HepG2 (cell line): ENCODE data around the gene ASCL2. TPM values are rescaled to one million over a fixed set of nuclear protein-coding genes. Genes with fewer than 3 reads are reported as not detected.

Experiments
- ATAC-seq: fragments of 200-7000 bp; cut with Tn5 transposase; 3 replicates; pipeline ENCODE4 v1.9.1; 2020; ENCODE audit warnings: mild to moderate bottlenecking, moderate library complexity
- BruUV-seq: library from RNA; stranded (reverse); fragments of 400-500 nt; replicated peaks from 2 replicates; lab custom pipeline; 2021; lab: Mats Ljungman, UMichigan
- CTCF ChIA-PET: fragments of 300-600 bp; formaldehyde crosslinking; extraction: SDS; loops from one replicate; lab custom pipeline; 2021; ENCODE audit warnings: low total read pairs, inconsistent platforms, low intra/inter-chr PET ratio; lab: Yijun Ruan, JAX
- POLR2A ChIA-PET: fragments of 350-600 bp; sonication (Branson Sonifier 250); formaldehyde crosslinking; loops from one replicate; lab custom pipeline; 2020; ENCODE audit warnings: antibody characterized with exemption, inconsistent platforms; lab: Yijun Ruan, JAX
- DNase-seq: peaks from one replicate; pipeline ENCODE4 v3.0.0-alpha.2; 2015; ENCODE audit warnings: low spot score
- FAIRE-seq: peaks from 3 replicates; lab custom pipeline; 2011; peaks lifted over from hg19 to GRCh38; lab: Jason Lieb, UNC
- H2AFZ ChIP-seq: one replicate; pipeline ENCODE4 v1.6.1; 2011; ENCODE audit warnings: low read length, inconsistent platforms
- H3K27ac ChIP-seq: fragments of 300-600 bp; 3 replicates; pipeline ENCODE4 v1.8.0; 2011; ENCODE audit warnings: mixed run types, mild to moderate bottlenecking, mixed read lengths, low read length, inconsistent platforms; ENCODE audit not compliant: insufficient read depth; ENCODE audit errors: extremely low read length
- H3K27me3 ChIP-seq, 2 experiments: fragments of 200-600 bp in 1 of 2; 2 replicates in 1 of 2; 3 replicates in 1 of 2; pipeline versions ENCODE4 v1.6.0 to v1.8.0; 2011; ENCODE audit warnings: low read length in 2 of 2, mild to moderate bottlenecking in 2 of 2, moderate library complexity in 2 of 2, inconsistent platforms in 1 of 2; ENCODE audit not compliant: insufficient read depth in 2 of 2, control insufficient read depth in 1 of 2
- H3K36me3 ChIP-seq, 2 experiments: fragments of 200-600 bp in 1 of 2; replicated peaks in 1 of 2; 2 replicates in 1 of 2; 3 replicates in 1 of 2; pipeline versions ENCODE4 v1.5.1 to v1.8.0; 2011; ENCODE audit warnings: low read length in 2 of 2, inconsistent platforms in 1 of 2; ENCODE audit not compliant: insufficient read depth in 2 of 2, control insufficient read depth in 1 of 2
- H3K4me1 ChIP-seq: 2 replicates; pipeline ENCODE4 v1.5.1; 2012; ENCODE audit warnings: low read length, inconsistent platforms; ENCODE audit not compliant: insufficient read depth
- H3K4me2 ChIP-seq: 2 replicates; pipeline ENCODE4 v1.6.0; 2011; ENCODE audit warnings: low read depth, low read length, inconsistent platforms
- H3K4me3 ChIP-seq, 3 experiments: fragments of 200-600 bp in 1 of 3; sonication (generic), shearing (Covaris generic) in 1 of 3; replicated peaks in 1 of 3; 2 replicates each; pipeline ENCODE4 v1.5.1; 2011 to 2016; ENCODE audit warnings: low read length in 3 of 3, inconsistent platforms in 2 of 3, low read depth in 2 of 3, mild to moderate bottlenecking in 2 of 3, control low read depth in 1 of 3, mixed read lengths in 1 of 3; ENCODE audit not compliant: insufficient read depth in 1 of 3
- H3K79me2 ChIP-seq: one replicate; pipeline ENCODE4 v1.6.1; 2011; ENCODE audit warnings: low read length, inconsistent platforms; ENCODE audit not compliant: insufficient read depth
- H3K9ac ChIP-seq: 2 replicates; pipeline ENCODE4 v1.6.0; 2011; ENCODE audit warnings: mild to moderate bottlenecking, low read depth, low read length, inconsistent platforms; ENCODE audit not compliant: insufficient read depth
- H3K9me3 ChIP-seq: 2 replicates; pipeline ENCODE4 v1.5.1; 2012; ENCODE audit warnings: mild to moderate bottlenecking, low read length
- H4K20me1 ChIP-seq: 2 replicates; pipeline ENCODE4 v1.6.0; 2011; ENCODE audit warnings: inconsistent platforms, mild to moderate bottlenecking, low read length, moderate library complexity; ENCODE audit not compliant: insufficient read depth
- BCL6 ChIP-seq: IDR thresholded peaks from 2 replicates; pipeline ENCODE4 v1.6.1; 2016; ENCODE audit warnings: missing genetic modification reagents, missing compliant biosample characterization
- NRL ChIP-seq: sonication (generic); formaldehyde crosslinking; IDR thresholded peaks from 2 replicates; pipeline ENCODE4 v1.5.0; 2020; ENCODE audit warnings: missing genetic modification reagents, mild to moderate bottlenecking, moderate library complexity, borderline replicate concordance
- ZBTB33 ChIP-seq: sonication (generic); formaldehyde crosslinking; IDR thresholded peaks from 2 replicates; pipeline ENCODE4 v1.4.0; 2020; ENCODE audit warnings: missing genetic modification reagents
- ZNF136 ChIP-seq: sonication (generic); formaldehyde crosslinking; IDR thresholded peaks from 2 replicates; pipeline ENCODE4 v1.8.1; 2022; ENCODE audit warnings: low read depth, mild to moderate bottlenecking, moderate library complexity, missing genetic modification reagents
- ZNF274 ChIP-seq: sonication (generic); formaldehyde crosslinking; IDR thresholded peaks from 2 replicates; pipeline ENCODE4 v1.5.1; 2020; ENCODE audit warnings: mild to moderate bottlenecking, missing genetic modification reagents
- ZNF546 ChIP-seq: sonication (generic); formaldehyde crosslinking; conservative IDR thresholded peaks from 2 replicates; pipeline ENCODE4 v1.8.1; 2023; ENCODE audit warnings: mild to moderate bottlenecking, missing genetic modification reagents
- ZNF720 ChIP-seq: sonication (generic); formaldehyde crosslinking; IDR thresholded peaks from 2 replicates; pipeline ENCODE4 v1.4.0; 2020; ENCODE audit warnings: missing genetic modification reagents
- ZUFSP ChIP-seq: sonication (generic); formaldehyde crosslinking; IDR thresholded peaks from 2 replicates; pipeline ENCODE4 v1.9.0; 2021; ENCODE audit warnings: missing genetic modification reagents, mild to moderate bottlenecking, borderline replicate concordance
- WGBS: methylation state at CpG from one replicate; pipeline ENCODE4 v1.1.6; 2017; ENCODE audit warnings: low lambda C conversion rate; 5-methylcytosine and 5-hydroxymethylcytosine counted together
- in situ Hi-C: cut with HindIII; loops from 2 replicates; pipeline ENCODE4 v1.10.0; 2017; ENCODE audit warnings: low pct_unique_long_range_greater_than_20kb; ENCODE audit not compliant: extremely low pct_ligation_motif_present
- intact Hi-C: fragments of 100-400 bp; cut with micrococcal nuclease; formaldehyde crosslinking; loops from one replicate; pipeline ENCODE4 v1.10.0; 2022; ENCODE audit not compliant: unreplicated experiment
- polyA plus RNA-seq, 8 experiments: library from polyadenylated mRNA; depleted of rRNA in 3 of 8; stranded (reverse) in 7 of 8; unstranded in 1 of 8; fragments of >200 nt; fragmentation: Illumina TruSeq in 4 of 8; extraction: Trizol in 4 of 8; gene quantifications; 2 replicates each; pipeline versions ENCODE4 v1.2.1 to v1.2.3, GENCODE V29; 2011 to 2016; ENCODE audit warnings: low read depth in 4 of 8, missing spikeins in 1 of 8, mixed read lengths in 1 of 8; ENCODE audit not compliant: insufficient read depth in 1 of 8
- total RNA-seq, 5 experiments: library from RNA; depleted of rRNA; stranded (reverse); fragments of >200 nt; fragmentation: Illumina TruSeq; extraction: Trizol; gene quantifications; 2 replicates each; pipeline ENCODE4 v1.2.3, GENCODE V29; 2016; ENCODE audit warnings: low read depth in 1 of 5
- TF ChIP-seq, protein P1 (sequence below): sonication (generic); formaldehyde crosslinking; IDR thresholded peaks from 2 replicates; pipeline ENCODE4 v1.5.1; 2020; ENCODE audit warnings: mild to moderate bottlenecking, missing genetic modification reagents, borderline replicate concordance
- TF ChIP-seq, protein P2 (sequence below): IDR thresholded peaks from 2 replicates; pipeline ENCODE4 v1.6.1; 2018; ENCODE audit warnings: missing genetic modification reagents, mild to moderate bottlenecking, missing compliant biosample characterization
- TF ChIP-seq, protein P3 (sequence below): sonication (generic); formaldehyde crosslinking; IDR thresholded peaks from 2 replicates; pipeline ENCODE4 v1.5.1; 2020; ENCODE audit warnings: mild to moderate bottlenecking, missing genetic modification reagents

Gene ASCL2
- total and polyA plus RNA-seq, 2 of the 13 experiments (the other 11 are each of a cell fraction or from before 2014, with no cell fraction given), result 0.07 TPM; not detected in 1

DNA sequence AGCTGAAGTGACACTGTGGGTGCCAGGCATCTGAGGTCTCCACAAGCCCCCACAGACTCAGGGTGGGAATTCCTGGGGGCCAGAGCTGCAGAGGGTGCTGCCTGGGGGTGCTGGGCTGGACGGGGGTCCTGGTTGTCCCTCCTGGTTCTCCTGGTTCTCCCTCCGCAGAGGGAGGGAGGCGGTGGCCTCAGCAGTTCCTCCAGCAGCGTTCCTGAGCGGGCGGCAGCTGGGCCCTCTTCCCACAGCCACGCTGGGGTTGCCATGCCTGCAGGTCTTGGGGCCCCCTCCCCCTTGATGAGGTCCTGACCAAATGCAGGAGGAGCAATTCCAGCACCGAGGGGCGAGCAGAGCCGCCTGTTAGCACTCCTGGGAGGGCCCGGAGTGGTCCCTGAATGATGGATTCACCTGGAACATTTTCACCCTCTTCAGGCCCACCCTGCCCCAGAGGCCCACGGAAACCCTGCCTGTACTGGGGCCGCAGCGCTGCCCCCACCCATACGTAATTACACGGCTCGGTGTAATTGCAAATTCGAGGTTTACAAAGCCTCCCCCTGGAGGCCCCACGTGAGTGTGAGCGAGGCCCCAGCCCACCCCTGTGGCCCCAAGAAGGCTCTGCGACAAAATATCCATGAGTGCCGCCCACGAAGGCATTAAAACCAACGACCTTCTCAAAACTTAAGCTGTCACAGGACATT lies 30.7 kb upstream of the ASCL2 start (continued):
- TF ChIP-seq, protein P1, sequence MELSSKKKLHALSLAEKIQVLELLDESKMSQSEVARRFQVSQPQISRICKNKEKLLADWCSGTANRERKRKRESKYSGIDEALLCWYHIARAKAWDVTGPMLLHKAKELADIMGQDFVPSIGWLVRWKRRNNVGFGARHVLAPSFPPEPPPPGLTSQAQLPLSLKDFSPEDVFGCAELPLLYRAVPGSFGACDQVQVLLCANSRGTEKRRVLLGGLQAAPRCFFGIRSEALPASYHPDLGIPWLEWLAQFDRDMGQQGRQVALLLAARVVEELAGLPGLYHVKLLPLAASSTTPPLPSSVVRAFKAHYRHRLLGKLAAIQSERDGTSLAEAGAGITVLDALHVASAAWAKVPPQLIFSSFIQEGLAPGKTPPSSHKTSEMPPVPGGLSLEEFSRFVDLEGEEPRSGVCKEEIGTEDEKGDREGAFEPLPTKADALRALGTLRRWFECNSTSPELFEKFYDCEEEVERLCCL (CRISPR knock-in tag), result no peak
- no peak for TF ChIP-seq NRL (CRISPR knock-in tag)
- no peak for TF ChIP-seq ZNF136 (CRISPR knock-in tag)

- Histone ChIP-seq H3K79me2 (no peaks in the 10 kb centered on the region), H3K9ac (no peak overlapping the region), H3K4me1 (peaks cover 31% of the 10 kb centered on the region), H2AFZ (no peak overlapping the region), H3K27me3 (peaks cover 2 to 20% of the 10 kb centered on the region in 2 experiments; a peak in 2 of 5 replicates), H4K20me1 (no peaks in the 10 kb centered on the region), H3K27ac (no peak overlapping the region), H3K36me3 (no peaks in the 10 kb centered on the region), H3K9me3 (no peaks in the 10 kb centered on the region), H3K4me2 (no peak overlapping the region), H3K4me3 (no peak overlapping the region)
- WGBS, result 67% methylated on average over 1 of the region's 19 CpGs
- FAIRE-seq (no peak), DNase-seq (no peak), ATAC-seq (no peak)
- CTCF ChIA-PET, result interaction anchor here (3.6 kb wide), 1 partner anchor 103 kb away, joined by 72 read pairs; no protein-coding TSS in a partner anchor
- in situ Hi-C loops, result no loop called here
- intact Hi-C loops, result no loop called here
- BruUV-seq, result no TSS peak
- POLR2A ChIA-PET, result no interaction called here
- TF ChIP-seq, protein P2, sequence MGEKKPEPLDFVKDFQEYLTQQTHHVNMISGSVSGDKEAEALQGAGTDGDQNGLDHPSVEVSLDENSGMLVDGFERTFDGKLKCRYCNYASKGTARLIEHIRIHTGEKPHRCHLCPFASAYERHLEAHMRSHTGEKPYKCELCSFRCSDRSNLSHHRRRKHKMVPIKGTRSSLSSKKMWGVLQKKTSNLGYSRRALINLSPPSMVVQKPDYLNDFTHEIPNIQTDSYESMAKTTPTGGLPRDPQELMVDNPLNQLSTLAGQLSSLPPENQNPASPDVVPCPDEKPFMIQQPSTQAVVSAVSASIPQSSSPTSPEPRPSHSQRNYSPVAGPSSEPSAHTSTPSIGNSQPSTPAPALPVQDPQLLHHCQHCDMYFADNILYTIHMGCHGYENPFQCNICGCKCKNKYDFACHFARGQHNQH, result no peak
- TF ChIP-seq ZNF546 (CRISPR knock-in tag), result no peak
- no peak for TF ChIP-seq ZBTB33
- no peak for TF ChIP-seq ZNF720
- TF ChIP-seq ZUFSP (CRISPR knock-in tag), result no peak
- TF ChIP-seq BCL6 (CRISPR knock-in tag), result no peak
- no peak for TF ChIP-seq ZNF274 (CRISPR knock-in tag)
- TF ChIP-seq, protein P3, sequence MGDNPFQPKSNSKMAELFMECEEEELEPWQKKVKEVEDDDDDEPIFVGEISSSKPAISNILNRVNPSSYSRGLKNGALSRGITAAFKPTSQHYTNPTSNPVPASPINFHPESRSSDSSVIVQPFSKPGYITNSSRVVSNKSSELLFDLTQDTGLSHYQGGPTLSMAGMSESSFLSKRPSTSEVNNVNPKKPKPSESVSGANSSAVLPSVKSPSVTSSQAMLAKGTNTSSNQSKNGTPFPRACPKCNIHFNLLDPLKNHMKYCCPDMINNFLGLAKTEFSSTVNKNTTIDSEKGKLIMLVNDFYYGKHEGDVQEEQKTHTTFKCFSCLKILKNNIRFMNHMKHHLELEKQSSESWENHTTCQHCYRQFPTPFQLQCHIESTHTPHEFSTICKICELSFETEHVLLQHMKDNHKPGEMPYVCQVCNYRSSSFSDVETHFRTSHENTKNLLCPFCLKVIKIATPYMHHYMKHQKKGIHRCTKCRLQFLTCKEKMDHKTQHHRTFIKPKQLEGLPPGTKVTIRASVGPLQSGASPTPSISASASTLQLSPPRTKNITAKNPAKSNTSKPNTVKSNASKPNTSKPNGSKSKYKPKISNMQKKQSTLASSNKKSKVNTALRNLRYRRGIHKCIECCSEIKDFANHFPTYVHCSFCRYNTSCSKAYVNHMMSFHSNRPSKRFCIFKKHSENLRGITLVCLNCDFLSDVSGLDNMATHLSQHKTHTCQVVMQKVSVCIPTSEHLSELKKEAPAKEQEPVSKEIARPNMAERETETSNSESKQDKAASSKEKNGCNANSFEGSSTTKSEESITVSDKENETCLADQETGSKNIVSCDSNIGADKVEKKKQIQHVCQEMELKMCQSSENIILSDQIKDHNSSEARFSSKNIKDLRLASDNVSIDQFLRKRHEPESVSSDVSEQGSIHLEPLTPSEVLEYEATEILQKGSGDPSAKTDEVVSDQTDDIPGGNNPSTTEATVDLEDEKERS (CRISPR knock-in tag), result no peak
These were observed 30.0 kb upstream of the ASCL2 start for GRCh38 chr11:2300290-2300935.
